ENCODE results near the gene C11orf52. TPM values are rescaled to one million over a fixed set of nuclear protein-coding genes. Genes with fewer than 3 reads are reported as not detected.
A peak's percentile ranks its signal among the peaks of the same experiment; 100 is the strongest.

Gene C11orf52
- total and polyA plus RNA-seq, 2 of the 4 experiments (the other 2 are of a cell fraction): 0.90 to 1.1 TPM

DNA sequence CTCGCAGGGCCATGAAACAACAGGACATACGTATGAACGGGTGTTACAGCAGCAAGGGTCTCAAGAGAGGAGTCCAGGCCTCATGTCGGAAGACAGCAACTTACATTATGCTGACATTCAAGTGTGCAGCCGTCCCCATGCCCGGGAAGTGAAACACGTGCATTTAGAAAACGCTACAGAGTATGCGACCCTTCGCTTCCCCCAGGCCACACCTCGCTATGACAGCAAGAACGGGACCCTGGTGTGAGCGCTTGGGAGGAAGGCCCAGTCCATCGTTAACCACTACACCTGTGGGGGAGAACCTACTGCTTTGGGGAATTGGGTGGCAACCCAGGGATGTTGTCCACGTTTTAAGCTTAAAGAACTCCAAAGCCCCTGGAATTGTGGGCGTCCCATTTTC, 7.2 kb downstream of the C11orf52 start:
- POLR2A ChIA-PET (ENCODE audit: unreplicated experiment): interaction anchor here (1.0 to 1.7 kb wide), 2 partner anchors 11 to 32 kb away, joined by 5 read pairs; no protein-coding TSS in a partner anchor
- WGBS, 2 experiments (ENCODE audit: extremely low coverage in 2 of 2, insufficient read length in 1 of 2): 92% methylated on average over 8 of the region's 16 CpGs; no CpG with 5 or more reads in 1 of the 2 experiments
- in situ Hi-C loops (cut with MboI; ENCODE audit: low sequenced_read_pairs): no loop called here
- H3K4me3 ChIP-seq (ENCODE audit: insufficient read depth, low read depth, low read length): no peak overlapping the region
- H4K91ac ChIP-seq (ENCODE audit: insufficient read depth, low read depth, low read length): peak overlapping the region; percentile 60
- no peaks in the 10 kb centered on the region for H3K36me3 ChIP-seq (ENCODE audit: control insufficient read depth, insufficient read depth, low read length)
- H3K9ac ChIP-seq (ENCODE audit: low read depth, low read length): no peak overlapping the region
- H4K20me1 ChIP-seq (ENCODE audit: insufficient read depth, low read length): no peaks in the 10 kb centered on the region
- H2BK15ac ChIP-seq (ENCODE audit: low read depth, low read length): peak overlapping the region; percentile 89; the same call in 2 of the 3 replicates
- peaks cover 21% of the 10 kb centered on the region for H3K9me1 ChIP-seq (ENCODE audit: insufficient read depth, low read length)
- H3K79me1 ChIP-seq (ENCODE audit: low read depth in 1 of 2, low read length in 2 of 2): peaks cover 0 to 8% of the 10 kb centered on the region in 2 experiments; a peak in 2 of 4 replicates
- ATAC-seq (ENCODE audit: low read depth) (no peak), DNase-seq (no peak)
- H3K4me1 ChIP-seq (ENCODE audit: control insufficient read depth, insufficient read depth, low read length): peaks cover 12% of the 10 kb centered on the region
- CTCF ChIA-PET: interaction anchor here (1.8 kb wide), 1 partner anchor 14 kb away, joined by 4 read pairs; no protein-coding TSS in a partner anchor
- BruUV-seq (replicated peaks): no TSS peak
- peak overlapping the region; percentile 90 for H2AK9ac ChIP-seq (replicated peaks; ENCODE audit: low read depth, low read length, poor library complexity)
- peak overlapping the region; percentile 28; the same call in 1 of the 2 replicates for H4K5ac ChIP-seq (ENCODE audit: low read depth, low read length)
- H3K56ac ChIP-seq (ENCODE audit: extremely low read depth, insufficient read depth, low read length): no peak overlapping the region
- peak overlapping the region; percentile 91 for H2BK5ac ChIP-seq (ENCODE audit: low read depth, low read length, poor library complexity, severe bottlenecking)
- peak overlapping the region; percentile 84; the same call in 1 of the 2 replicates for H2BK120ac ChIP-seq (ENCODE audit: low read depth, low read length)
- no peaks in the 10 kb centered on the region for H3K9me3 ChIP-seq (ENCODE audit: control insufficient read depth, insufficient read depth, low read length)
- H4K8ac ChIP-seq (ENCODE audit: low read depth in 2 of 2, low read length in 2 of 2): peak overlapping the region; percentile 56 to 99; a peak in 3 of 4 replicates
- peak overlapping the region; percentile 52; the same call in 1 of the 2 replicates for H2BK20ac ChIP-seq (ENCODE audit: low read depth, low read length)
- intact Hi-C loops (cut with micrococcal nuclease): loop anchor here (2.0 kb wide), 1 partner anchor 47 kb away; the partner anchor contains the start of genes CFAP68 and FDXACB1
- peak overlapping the region; percentile 81 for H3K4ac ChIP-seq (ENCODE audit: low read depth, low read length)
- no peaks in the 10 kb centered on the region for H3K27me3 ChIP-seq (ENCODE audit: control insufficient read depth, insufficient read depth, low read length)
- dilution Hi-C loops (cut with HindIII; ENCODE audit: low sequenced_read_pairs, unreplicated experiment): no loop called here
- H3K27ac ChIP-seq (ENCODE audit: insufficient read depth, low read length): peak overlapping the region; percentile 13; the same call in 1 of the 2 replicates
- H3K23ac ChIP-seq (ENCODE audit: low read depth, low read length): no peak overlapping the region; the same call in 1 of the 2 replicates
- peak overlapping the region; percentile 98 for H2AFZ ChIP-seq (replicated peaks; ENCODE audit: low read length, poor library complexity)
- TF ChIP-seq MAFK (IDR thresholded peaks at IDR 0.05; ENCODE audit: low read depth, low read length) (no peak), CHD1 (IDR thresholded peaks at IDR 0.05; ENCODE audit: low read depth, low read length) (no peak), POLR2A (IDR thresholded peaks at IDR 0.05; ENCODE audit: low read depth, low read length) (no peak), BHLHE40 (IDR thresholded peaks at IDR 0.05; ENCODE audit: low read depth, low read length) (no peak), SMC3 (IDR thresholded peaks at IDR 0.05; ENCODE audit: low read depth, low read length) (no peak)
- TF ChIP-seq, protein P1, sequence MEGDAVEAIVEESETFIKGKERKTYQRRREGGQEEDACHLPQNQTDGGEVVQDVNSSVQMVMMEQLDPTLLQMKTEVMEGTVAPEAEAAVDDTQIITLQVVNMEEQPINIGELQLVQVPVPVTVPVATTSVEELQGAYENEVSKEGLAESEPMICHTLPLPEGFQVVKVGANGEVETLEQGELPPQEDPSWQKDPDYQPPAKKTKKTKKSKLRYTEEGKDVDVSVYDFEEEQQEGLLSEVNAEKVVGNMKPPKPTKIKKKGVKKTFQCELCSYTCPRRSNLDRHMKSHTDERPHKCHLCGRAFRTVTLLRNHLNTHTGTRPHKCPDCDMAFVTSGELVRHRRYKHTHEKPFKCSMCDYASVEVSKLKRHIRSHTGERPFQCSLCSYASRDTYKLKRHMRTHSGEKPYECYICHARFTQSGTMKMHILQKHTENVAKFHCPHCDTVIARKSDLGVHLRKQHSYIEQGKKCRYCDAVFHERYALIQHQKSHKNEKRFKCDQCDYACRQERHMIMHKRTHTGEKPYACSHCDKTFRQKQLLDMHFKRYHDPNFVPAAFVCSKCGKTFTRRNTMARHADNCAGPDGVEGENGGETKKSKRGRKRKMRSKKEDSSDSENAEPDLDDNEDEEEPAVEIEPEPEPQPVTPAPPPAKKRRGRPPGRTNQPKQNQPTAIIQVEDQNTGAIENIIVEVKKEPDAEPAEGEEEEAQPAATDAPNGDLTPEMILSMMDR (conservative IDR thresholded peaks at IDR 0.05; ENCODE audit: low read depth, low read length): no peak
- TF ChIP-seq, protein P2, sequence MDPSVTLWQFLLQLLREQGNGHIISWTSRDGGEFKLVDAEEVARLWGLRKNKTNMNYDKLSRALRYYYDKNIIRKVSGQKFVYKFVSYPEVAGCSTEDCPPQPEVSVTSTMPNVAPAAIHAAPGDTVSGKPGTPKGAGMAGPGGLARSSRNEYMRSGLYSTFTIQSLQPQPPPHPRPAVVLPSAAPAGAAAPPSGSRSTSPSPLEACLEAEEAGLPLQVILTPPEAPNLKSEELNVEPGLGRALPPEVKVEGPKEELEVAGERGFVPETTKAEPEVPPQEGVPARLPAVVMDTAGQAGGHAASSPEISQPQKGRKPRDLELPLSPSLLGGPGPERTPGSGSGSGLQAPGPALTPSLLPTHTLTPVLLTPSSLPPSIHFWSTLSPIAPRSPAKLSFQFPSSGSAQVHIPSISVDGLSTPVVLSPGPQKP (IDR thresholded peaks at IDR 0.05; ENCODE audit: borderline replicate concordance, low read depth, low read length): no peak
- TF ChIP-seq, protein P3, sequence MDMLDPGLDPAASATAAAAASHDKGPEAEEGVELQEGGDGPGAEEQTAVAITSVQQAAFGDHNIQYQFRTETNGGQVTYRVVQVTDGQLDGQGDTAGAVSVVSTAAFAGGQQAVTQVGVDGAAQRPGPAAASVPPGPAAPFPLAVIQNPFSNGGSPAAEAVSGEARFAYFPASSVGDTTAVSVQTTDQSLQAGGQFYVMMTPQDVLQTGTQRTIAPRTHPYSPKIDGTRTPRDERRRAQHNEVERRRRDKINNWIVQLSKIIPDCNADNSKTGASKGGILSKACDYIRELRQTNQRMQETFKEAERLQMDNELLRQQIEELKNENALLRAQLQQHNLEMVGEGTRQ (IDR thresholded peaks at IDR 0.05; ENCODE audit: low read depth, low read length): no peak
- H3K14ac ChIP-seq (replicated peaks; ENCODE audit: low read depth, low read length): peak overlapping the region; percentile 83; the same call in 1 of the 2 replicates
- H3K18ac ChIP-seq (ENCODE audit: low read depth, low read length): no peak overlapping the region
- H3K4me2 ChIP-seq (ENCODE audit: low read depth, low read length): no peak overlapping the region
- H2AK5ac ChIP-seq (ENCODE audit: low read depth, low read length): peak overlapping the region; percentile 20
